CD4-positive, alpha-beta T cell treated with Interleukin-17A for 1 hour (primary cell): ENCODE data around the gene HSP90AA1.
A peak's percentile ranks its signal among the peaks of the same experiment; 100 is the strongest.
"Not testable (repeated sequence)": the region's sequence is repeated elsewhere in the genome, so short reads cannot be mapped to it uniquely, and the experiment has no call there.

Experiments used
- DNase-seq: peaks from one replicate; pipeline ENCODE4 v3.0.0-alpha.2; 2020

Gene HSP90AA1

GRCh38 chr14:102092806-102093205 lies 6.0 kb upstream of the HSP90AA1 start:
- DNase-seq: no peak

GRCh38 chr14:102090713-102091112 lies 3.9 kb upstream of the HSP90AA1 start:
- DNase-seq: no peak

- DNase-seq: no peak
These were observed 2.9 kb upstream of the HSP90AA1 start for GRCh38 chr14:102089621-102090343.

- DNase-seq: peak; percentile 65
These were observed 1.4 kb upstream of the HSP90AA1 start for GRCh38 chr14:102088012-102088792.

- no peak for DNase-seq
These were observed 843 bp upstream of the HSP90AA1 start for GRCh38 chr14:102087762-102088011.

- DNase-seq: no peak
These were observed 204 bp downstream of the HSP90AA1 start for GRCh38 chr14:102086709-102086971.

GRCh38 chr14:102085948-102086708 lies 716 bp downstream of the HSP90AA1 start:
- peak; percentile 75 for DNase-seq

GRCh38 chr14:102085488-102085887 lies 1.4 kb downstream of the HSP90AA1 start:
- no peak for DNase-seq

- DNase-seq: no peak
These were observed 1.9 kb downstream of the HSP90AA1 start for GRCh38 chr14:102084931-102085330.

- not testable (repeated sequence) for DNase-seq
These were observed 2.3 kb downstream of the HSP90AA1 start for GRCh38 chr14:102084522-102084921.

- DNase-seq: no peak
These were observed 5.4 kb downstream of the HSP90AA1 start for GRCh38 chr14:102081231-102082080.

GRCh38 chr14:102080183-102081080 lies 6.4 kb downstream of the HSP90AA1 start:
- DNase-seq: peak; percentile 47

- peak; percentile 57 for DNase-seq
These were observed 7.2 kb downstream of the HSP90AA1 start for GRCh38 chr14:102079700-102079979.

GRCh38 chr14:102078831-102079699 lies 7.8 kb downstream of the HSP90AA1 start:
- no peak for DNase-seq

- DNase-seq: peak; percentile 62
These were observed 8.5 kb downstream of the HSP90AA1 start for GRCh38 chr14:102078361-102078791.

GRCh38 chr14:102077382-102077709 lies 9.5 kb downstream of the HSP90AA1 start:
- DNase-seq: peak; percentile 64

GRCh38 chr14:102075155-102075554 lies 11.7 kb downstream of the HSP90AA1 start:
- peak; percentile 52 for DNase-seq

GRCh38 chr14:102074415-102074964 lies 12.4 kb downstream of the HSP90AA1 start:
- peak; percentile 37 for DNase-seq

- no peak for DNase-seq
These were observed 15.4 kb downstream of the HSP90AA1 start for GRCh38 chr14:102071283-102071998.

- no peak for DNase-seq
These were observed 20.8 kb downstream of the HSP90AA1 start for GRCh38 chr14:102066041-102066451.
